ENCODE results near the gene SCCPDH. TPM values are rescaled to one million over a fixed set of nuclear protein-coding genes. Genes with fewer than 3 reads are reported as not detected.
"Not testable (repeated sequence)": the region's sequence is repeated elsewhere in the genome, so short reads cannot be mapped to it uniquely, and the experiment has no call there.

SCCPDH gene
- total and polyA plus RNA-seq, 2 experiments from 2014 or later: 44.2 to 44.8 TPM

GRCh38 chr1:246689409-246690008 lies 34.7 kb upstream of the SCCPDH start:
- Histone ChIP-seq H3K4me3 (no peak overlapping the region), H3K4me2 (peak overlapping the region; percentile 72), H3K79me2 (no peaks in the 10 kb centered on the region), H3K27me3 (no peaks in the 10 kb centered on the region), H3K4me1 (ENCODE audit: insufficient read depth) (no peaks in the 10 kb centered on the region), H3K27ac (no peak overlapping the region), H3K9me2 (replicated peaks; ENCODE audit: insufficient read depth) (no peaks in the 10 kb centered on the region), H2AFZ (no peak overlapping the region), H3K9me3 (ENCODE audit: low read depth) (no peaks in the 10 kb centered on the region), H4K20me1 (ENCODE audit: insufficient read depth, poor library complexity, severe bottlenecking) (no peaks in the 10 kb centered on the region), H3K36me3 (replicated peaks; ENCODE audit: insufficient read depth, low read depth) (no peaks in the 10 kb centered on the region)
- WGBS (ENCODE audit: low lambda C conversion rate, missing lambda C conversion rate): 27% methylated on average over 16 of the region's 16 CpGs
- TF ChIP-seq CTCF (IDR thresholded peaks at IDR 0.05; ENCODE audit: poor library complexity) (peak; percentile 84), EZH2phosphoT487 (IDR thresholded peaks at IDR 0.05; ENCODE audit: low read depth, severe bottlenecking, unreplicated experiment) (no peak), EZH2 (IDR thresholded peaks at IDR 0.05; ENCODE audit: borderline replicate concordance) (no peak)
- DNase-seq (ENCODE audit: low spot score): peak; percentile 89

GRCh38 chr1:246690100-246690499 lies 34.1 kb upstream of the SCCPDH start:
- Histone ChIP-seq H3K27me3 (no peaks in the 10 kb centered on the region), H3K4me1 (ENCODE audit: insufficient read depth) (no peaks in the 10 kb centered on the region), H3K4me3 (no peak overlapping the region), H3K4me2 (peak overlapping the region; percentile 72), H3K27ac (no peak overlapping the region), H2AFZ (no peak overlapping the region), H3K79me2 (no peaks in the 10 kb centered on the region), H3K9me3 (ENCODE audit: low read depth) (no peaks in the 10 kb centered on the region), H3K9me2 (replicated peaks; ENCODE audit: insufficient read depth) (no peaks in the 10 kb centered on the region), H4K20me1 (ENCODE audit: insufficient read depth, poor library complexity, severe bottlenecking) (no peaks in the 10 kb centered on the region), H3K36me3 (replicated peaks; ENCODE audit: insufficient read depth, low read depth) (no peaks in the 10 kb centered on the region)
- DNase-seq (ENCODE audit: low spot score): no peak
- WGBS (ENCODE audit: low lambda C conversion rate, missing lambda C conversion rate): 84% methylated on average over 12 of the region's 12 CpGs
- TF ChIP-seq EZH2phosphoT487 (IDR thresholded peaks at IDR 0.05; ENCODE audit: low read depth, severe bottlenecking, unreplicated experiment) (no peak), EZH2 (IDR thresholded peaks at IDR 0.05; ENCODE audit: borderline replicate concordance) (no peak), CTCF (IDR thresholded peaks at IDR 0.05; ENCODE audit: poor library complexity) (no peak)

GRCh38 chr1:246691622-246692495 lies 32.4 kb upstream of the SCCPDH start:
- no peak for TF ChIP-seq EZH2 (IDR thresholded peaks at IDR 0.05; ENCODE audit: borderline replicate concordance)
- TF ChIP-seq EZH2phosphoT487 (IDR thresholded peaks at IDR 0.05; ENCODE audit: low read depth, severe bottlenecking, unreplicated experiment): no peak
- TF ChIP-seq CTCF (IDR thresholded peaks at IDR 0.05; ENCODE audit: poor library complexity): no peak
- Histone ChIP-seq H3K4me2 (no peak overlapping the region), H3K27ac (no peak overlapping the region), H2AFZ (no peak overlapping the region), H3K4me3 (no peak overlapping the region), H4K20me1 (ENCODE audit: insufficient read depth, poor library complexity, severe bottlenecking) (no peaks in the 10 kb centered on the region), H3K9me2 (replicated peaks; ENCODE audit: insufficient read depth) (no peaks in the 10 kb centered on the region), H3K27me3 (no peaks in the 10 kb centered on the region), H3K79me2 (no peaks in the 10 kb centered on the region), H3K4me1 (ENCODE audit: insufficient read depth) (peaks cover 1% of the 10 kb centered on the region), H3K36me3 (replicated peaks; ENCODE audit: insufficient read depth, low read depth) (no peaks in the 10 kb centered on the region), H3K9me3 (ENCODE audit: low read depth) (no peaks in the 10 kb centered on the region)
- 77% methylated on average over 15 of the region's 15 CpGs for WGBS (ENCODE audit: low lambda C conversion rate, missing lambda C conversion rate)
- DNase-seq (ENCODE audit: low spot score): no peak

GRCh38 chr1:246694213-246694895 lies 29.9 kb upstream of the SCCPDH start:
- WGBS (ENCODE audit: low lambda C conversion rate, missing lambda C conversion rate): 90% methylated on average over 10 of the region's 10 CpGs
- not testable (repeated sequence) for H3K27ac ChIP-seq

More at GRCh38 chr1:246694213-246694895, 29.9 kb upstream of the SCCPDH start:
- H3K4me2 ChIP-seq; DNase-seq (ENCODE audit: low spot score); H3K9me2 ChIP-seq (replicated peaks; ENCODE audit: insufficient read depth); H3K79me2 ChIP-seq; H3K27me3 ChIP-seq; H3K9me3 ChIP-seq (ENCODE audit: low read depth); H3K36me3 ChIP-seq (replicated peaks; ENCODE audit: insufficient read depth, low read depth); H3K4me3 ChIP-seq; H3K4me1 ChIP-seq (ENCODE audit: insufficient read depth); H4K20me1 ChIP-seq (ENCODE audit: insufficient read depth, poor library complexity, severe bottlenecking); H2AFZ ChIP-seq: not testable (repeated sequence)

All from hepatocyte (in vitro differentiated cells).